Endothelial cell of umbilical vein (primary cell): ENCODE results near the gene MYO1B. TPM values are rescaled to one million over a fixed set of nuclear protein-coding genes. Genes with fewer than 3 reads are reported as not detected.

ENCODE experiments used
- BruUV-seq: library from RNA; stranded (reverse); fragments of 400-500 nt; replicated peaks from 2 replicates; lab custom pipeline; 2021; lab: Mats Ljungman, UMichigan
- CTCF ChIA-PET: fragments of 300-600, 350-600 bp; sonication (Branson Sonifier 250); formaldehyde crosslinking; loops from one replicate; lab custom pipeline; 2021; ENCODE audit warnings: antibody characterized with exemption, inconsistent platforms; lab: Charles Lee
- POLR2A ChIA-PET: fragments of 300-600, 350-600 bp; sonication (Branson Sonifier 250); formaldehyde crosslinking; loops from one replicate; lab custom pipeline; 2021; ENCODE audit warnings: antibody characterized with exemption, inconsistent platforms; lab: Charles Lee
- DNase-seq: peaks from one replicate; pipeline ENCODE4 v3.0.0-alpha.2; 2011; ENCODE audit warnings: low read depth, low spot score
- FAIRE-seq: peaks from 2 replicates; lab custom pipeline; 2011; peaks lifted over from hg19 to GRCh38; lab: Jason Lieb, UNC
- H2AFZ ChIP-seq: 2 replicates; pipeline ENCODE4 v1.6.0; 2012; ENCODE audit warnings: low read depth, low read length, control low read depth, inconsistent platforms
- H3K27ac ChIP-seq: 2 replicates; pipeline ENCODE4 v1.5.1; 2011; ENCODE audit warnings: low read depth, mild to moderate bottlenecking, control low read depth, low read length, moderate library complexity; ENCODE audit not compliant: insufficient read depth
- H3K27me3 ChIP-seq, 2 experiments: 2 replicates each; pipeline versions ENCODE4 v1.6.0 to v1.6.1; 2011; ENCODE audit warnings: low read length in 2 of 2, mixed read lengths in 1 of 2; ENCODE audit not compliant: control insufficient read depth in 2 of 2, insufficient read depth in 2 of 2
- H3K36me3 ChIP-seq, 2 experiments: 2 replicates in 1 of 2; 3 replicates in 1 of 2; pipeline ENCODE4 v1.5.1; 2011; ENCODE audit warnings: low read length in 2 of 2, mild to moderate bottlenecking in 1 of 2, moderate library complexity in 1 of 2; ENCODE audit not compliant: control insufficient read depth in 2 of 2, insufficient read depth in 2 of 2; ENCODE audit errors: extremely low read depth in 1 of 2
- H3K4me1 ChIP-seq: 3 replicates; pipeline ENCODE4 v1.5.1; 2011; ENCODE audit warnings: mild to moderate bottlenecking, low read length; ENCODE audit not compliant: control insufficient read depth, insufficient read depth; ENCODE audit errors: extremely low read depth
- H3K4me2 ChIP-seq: 2 replicates; pipeline ENCODE4 v1.6.1; 2011; ENCODE audit warnings: low read length, control low read depth, mixed read lengths; ENCODE audit not compliant: insufficient read depth
- H3K4me3 ChIP-seq, 3 experiments: fragments of 200-600 bp in 1 of 3; sonication (generic), shearing (Covaris generic) in 1 of 3; replicated peaks in 1 of 3; 2 replicates each; pipeline ENCODE4 v1.5.1; 2011 to 2016; ENCODE audit warnings: control low read depth in 3 of 3, low read length in 3 of 3, mild to moderate bottlenecking in 2 of 3, inconsistent platforms in 1 of 3, low read depth in 1 of 3, moderate library complexity in 1 of 3; ENCODE audit not compliant: insufficient read depth in 1 of 3
- H3K79me2 ChIP-seq: 2 replicates; pipeline ENCODE4 v1.6.0; 2012; ENCODE audit warnings: low read length, inconsistent platforms; ENCODE audit not compliant: control insufficient read depth, insufficient read depth
- H3K9ac ChIP-seq: replicated peaks from 2 replicates; pipeline ENCODE3; 2011; ENCODE audit warnings: low read length, control low read depth; ENCODE audit not compliant: insufficient read depth; ENCODE audit errors: extremely low read depth
- H3K9me1 ChIP-seq: replicated peaks from 3 replicates; pipeline ENCODE4 v1.6.0; 2011; ENCODE audit warnings: mild to moderate bottlenecking, low read length; ENCODE audit not compliant: control insufficient read depth, insufficient read depth; ENCODE audit errors: extremely low read depth
- H3K9me3 ChIP-seq: replicated peaks from 2 replicates; pipeline ENCODE4 v1.5.1; 2012; ENCODE audit warnings: low read length, inconsistent platforms; ENCODE audit not compliant: control insufficient read depth, insufficient read depth
- H4K20me1 ChIP-seq: replicated peaks from 2 replicates; pipeline ENCODE3; 2011; ENCODE audit warnings: mild to moderate bottlenecking, low read length; ENCODE audit not compliant: control insufficient read depth, insufficient read depth; ENCODE audit errors: extremely low read depth
- EZH2 ChIP-seq: IDR thresholded peaks from 2 replicates; pipeline ENCODE4 v1.6.1; 2012; ENCODE audit warnings: borderline replicate concordance, low read depth, mild to moderate bottlenecking, moderate library complexity, low read length, inconsistent platforms; ENCODE audit not compliant: severe bottlenecking
- GATA2 ChIP-seq: IDR thresholded peaks from 2 replicates; pipeline ENCODE4 v1.7.0; 2011; ENCODE audit warnings: low read depth, mild to moderate bottlenecking, moderate library complexity, mixed read lengths, low read length; ENCODE audit not compliant: insufficient read length, insufficient read depth
- JUN ChIP-seq: IDR thresholded peaks from 2 replicates; pipeline ENCODE4 v1.6.1; 2011; ENCODE audit warnings: borderline replicate concordance, low read depth; ENCODE audit not compliant: insufficient read length, insufficient read depth
- MYC ChIP-seq: IDR thresholded peaks from one replicate; pipeline ENCODE4 v1.6.1; 2011; ENCODE audit warnings: mild to moderate bottlenecking, low read depth, low read length
- POLR2A ChIP-seq: IDR thresholded peaks from 2 replicates; pipeline ENCODE4 v1.6.1; 2012; ENCODE audit warnings: low read depth, mild to moderate bottlenecking, control low read depth, low read length
- POLR2AphosphoS5 ChIP-seq: IDR thresholded peaks from 2 replicates; pipeline ENCODE4 v1.6.1; 2012; ENCODE audit warnings: low read depth, mild to moderate bottlenecking, control low read depth, low read length, moderate library complexity; ENCODE audit not compliant: insufficient read depth
- dilution Hi-C: fragments of 300-500 bp; cut with MboI; formaldehyde crosslinking; loops from one replicate; pipeline ENCODE4 v1.15.0; 2019; ENCODE audit warnings: low sequenced_read_pairs; ENCODE audit not compliant: extremely low pct_ligation_motif_present
- intact Hi-C: fragments of 100-400 bp; cut with micrococcal nuclease; formaldehyde crosslinking; loops from one replicate; pipeline ENCODE4 v1.10.0; 2022
- polyA plus RNA-seq, 4 experiments: library from polyadenylated mRNA; depleted of rRNA in 3 of 4; stranded (reverse) in 3 of 4; unstranded in 1 of 4; fragments of >200 nt; gene quantifications; 2 replicates each; pipeline versions ENCODE4 v1.2.1 to v1.2.3, GENCODE V29; 2011 to 2012; ENCODE audit warnings: missing spikeins in 1 of 4
- total RNA-seq: library from RNA; stranded (reverse); gene quantifications from 2 replicates; pipeline ENCODE4 v1.2.3, GENCODE V29; 2021
- TF ChIP-seq, protein P1 (sequence below), 2 donors: IDR thresholded peaks; 1 replicate in 1 of 2; 2 replicates in 1 of 2; pipeline ENCODE4 v1.5.1; 2011; ENCODE audit warnings: low read length in 2 of 2, mild to moderate bottlenecking in 2 of 2, moderate library complexity in 2 of 2, control low read depth in 1 of 2, inconsistent platforms in 1 of 2, low read depth in 1 of 2; ENCODE audit not compliant: insufficient read depth in 1 of 2; ENCODE audit errors: extremely low read depth in 1 of 2
- TF ChIP-seq, protein P2 (sequence below): IDR thresholded peaks from 2 replicates; pipeline ENCODE4 v1.6.1; 2011; ENCODE audit not compliant: insufficient read depth, insufficient read length

Gene MYO1B
- total and polyA plus RNA-seq, 2 donors (not counting 3 experiments of a cell fraction or from before 2014, with no cell fraction given) = 8.7 to 51.1 TPM

DNA sequence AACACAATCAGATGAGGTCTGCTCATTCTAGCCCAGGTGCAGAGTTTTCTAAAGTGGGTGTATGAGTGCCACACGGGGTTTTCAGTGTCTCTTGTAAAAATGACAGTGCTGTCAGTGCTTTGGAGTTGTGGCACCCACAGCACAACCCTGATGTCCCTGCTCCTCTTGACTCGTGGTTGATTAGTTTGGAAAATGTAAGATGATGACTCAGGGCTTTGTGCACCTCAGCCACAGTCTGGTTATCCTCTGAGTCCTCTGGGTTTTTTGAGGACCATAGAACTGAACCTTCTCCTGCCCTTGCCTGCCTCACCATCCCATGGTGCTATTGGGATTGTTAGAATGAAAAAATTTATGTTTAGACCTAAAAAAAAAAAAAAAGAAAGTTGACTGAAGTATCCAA is 105.6 kb downstream of the MYO1B start:
- Histone ChIP-seq H2AFZ (no peak overlapping the region), H3K27me3 (no peaks in the 10 kb centered on the region), H3K36me3 (no peaks in the 10 kb centered on the region), H3K4me2 (no peak overlapping the region), H4K20me1 (no peaks in the 10 kb centered on the region), H3K9me1 (no peaks in the 10 kb centered on the region), H3K27ac (no peak overlapping the region), H3K9ac (no peak overlapping the region), H3K4me1 (peaks cover 7% of the 10 kb centered on the region), H3K9me3 (no peaks in the 10 kb centered on the region), H3K4me3 (no peak overlapping the region), H3K79me2 (no peaks in the 10 kb centered on the region)
- CTCF ChIA-PET = interaction anchor here (2.2 kb wide), 1 partner anchor 35 kb away, joined by 4 read pairs; no protein-coding TSS in a partner anchor
- BruUV-seq = no TSS peak
- dilution Hi-C loops = no loop called here
- TF ChIP-seq, protein P1, sequence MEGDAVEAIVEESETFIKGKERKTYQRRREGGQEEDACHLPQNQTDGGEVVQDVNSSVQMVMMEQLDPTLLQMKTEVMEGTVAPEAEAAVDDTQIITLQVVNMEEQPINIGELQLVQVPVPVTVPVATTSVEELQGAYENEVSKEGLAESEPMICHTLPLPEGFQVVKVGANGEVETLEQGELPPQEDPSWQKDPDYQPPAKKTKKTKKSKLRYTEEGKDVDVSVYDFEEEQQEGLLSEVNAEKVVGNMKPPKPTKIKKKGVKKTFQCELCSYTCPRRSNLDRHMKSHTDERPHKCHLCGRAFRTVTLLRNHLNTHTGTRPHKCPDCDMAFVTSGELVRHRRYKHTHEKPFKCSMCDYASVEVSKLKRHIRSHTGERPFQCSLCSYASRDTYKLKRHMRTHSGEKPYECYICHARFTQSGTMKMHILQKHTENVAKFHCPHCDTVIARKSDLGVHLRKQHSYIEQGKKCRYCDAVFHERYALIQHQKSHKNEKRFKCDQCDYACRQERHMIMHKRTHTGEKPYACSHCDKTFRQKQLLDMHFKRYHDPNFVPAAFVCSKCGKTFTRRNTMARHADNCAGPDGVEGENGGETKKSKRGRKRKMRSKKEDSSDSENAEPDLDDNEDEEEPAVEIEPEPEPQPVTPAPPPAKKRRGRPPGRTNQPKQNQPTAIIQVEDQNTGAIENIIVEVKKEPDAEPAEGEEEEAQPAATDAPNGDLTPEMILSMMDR (IDR thresholded peaks at IDR 0.05; ENCODE audit: extremely low read depth in 1 of 2, insufficient read depth in 1 of 2, low read depth in 1 of 2, low read length in 2 of 2) = no peak
- TF ChIP-seq POLR2A (no peak), GATA2 (no peak), MYC (no peak), POLR2AphosphoS5 (no peak), EZH2 (no peak), JUN (no peak)
- TF ChIP-seq, protein P2, sequence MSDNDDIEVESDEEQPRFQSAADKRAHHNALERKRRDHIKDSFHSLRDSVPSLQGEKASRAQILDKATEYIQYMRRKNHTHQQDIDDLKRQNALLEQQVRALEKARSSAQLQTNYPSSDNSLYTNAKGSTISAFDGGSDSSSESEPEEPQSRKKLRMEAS = no peak
- FAIRE-seq (no peak), DNase-seq (no peak)
- POLR2A ChIA-PET = no interaction called here
- intact Hi-C loops = no loop called here
